Neural progenitor cell (in vitro differentiated cells): ENCODE data around the gene MARCHF3.

Source experiments
- CTCF ChIP-seq: fragments of 200-600 bp; sonication (generic); IDR thresholded peaks from 2 replicates; pipeline ENCODE4 v1.5.1; 2017; ENCODE audit warnings: antibody characterized with exemption, mild to moderate bottlenecking
- EZH2 ChIP-seq: fragments of 200-600 bp; sonication (generic); IDR thresholded peaks from 2 replicates; pipeline ENCODE4 v1.6.1; 2017; ENCODE audit warnings: antibody characterized with exemption, mild to moderate bottlenecking, moderate library complexity
- EZH2phosphoT487 ChIP-seq: fragments of 200-600 bp; sonication (generic); IDR thresholded peaks from 2 replicates; pipeline ENCODE4 v1.6.1; 2017; ENCODE audit warnings: antibody characterized with exemption

GRCh38 chr5:127011961-127012644 is 18.3 kb downstream of the MARCHF3 start:
- TF ChIP-seq EZH2phosphoT487 = no peak
- no peak for TF ChIP-seq CTCF
- TF ChIP-seq EZH2 = no peak
